Heart left ventricle (tissue), 13 donors: ENCODE results near the gene MED12.

Experiments
- POLR2A ChIP-seq, 2 donors: fragments of 450-650 bp; IDR thresholded peaks; one replicate each; pipeline ENCODE4 v1.6.1; 2017; ENCODE audit warnings: antibody characterized with exemption in 2 of 2, mild to moderate bottlenecking in 2 of 2, moderate library complexity in 2 of 2
- TF ChIP-seq, protein P1 (sequence below), 12 donors: fragments of 200-600 bp; sonication (generic) in 4 of 12; IDR thresholded peaks; one replicate each; pipeline versions ENCODE4 v1.5.0 to v1.8.0; 2018 to 2022; ENCODE audit warnings: antibody characterized with exemption in 12 of 12, mild to moderate bottlenecking in 5 of 12
- donor health status: ischemic (EF 13 %, LVEDD 7.1; RV severe dilation, severe dysfunction).
- donor health status: DM: no; HTN: yes; CAD: no.
- donor health status: DM: no; HTN: no; CAD: no.
- donor health status: ischemic (EF 25% LVEDD 6.9; RV normal size, moderate dysfunction).
- donor health status: ischemic (EF 25% LVEDD 5.7; RV mildly dilated, moderate dysfunction).
- donor health status: ischemic (EF 35%, LVEDD 5.7; RV mildly dilated, moderate dysfunction).
- donor health status: nonischemic (EF 11% LVEDD 7.7; RV severe dilation, severe dysfunction).
- donor health status: DM: yes; HTN: yes; CAD: no.
- donor health status: PGD.
- donor health status: ischemic (EF 29% LVEDD 5.4; RV normal size, mild dysfunction).
- donor health status: nonischemic (EF 23%, LVEDD 6.1; RV moderate dilation, normal function).

DNA sequence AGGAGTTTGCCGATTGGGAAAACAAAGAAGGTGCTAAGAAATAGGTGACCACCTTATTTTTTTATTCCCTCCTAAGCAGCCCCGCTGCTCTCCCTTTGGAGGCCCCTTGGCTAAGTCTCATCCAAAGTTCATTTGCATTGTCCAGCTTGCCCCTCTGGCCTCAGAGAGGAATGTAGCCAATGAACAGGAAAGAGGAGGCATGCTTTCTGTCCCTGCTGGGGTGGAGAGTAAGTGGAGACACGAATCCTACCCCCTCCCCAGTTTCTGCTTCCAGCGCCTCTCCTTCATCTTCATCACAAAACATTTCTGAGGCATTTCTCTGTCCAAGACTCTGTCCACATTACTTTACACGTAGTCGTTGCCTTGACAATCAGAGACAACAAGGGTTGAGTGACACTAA is 64.9 kb downstream of the MED12 start:
- TF ChIP-seq POLR2A (IDR thresholded peaks at IDR 0.05) = no peak
- TF ChIP-seq, protein P1, sequence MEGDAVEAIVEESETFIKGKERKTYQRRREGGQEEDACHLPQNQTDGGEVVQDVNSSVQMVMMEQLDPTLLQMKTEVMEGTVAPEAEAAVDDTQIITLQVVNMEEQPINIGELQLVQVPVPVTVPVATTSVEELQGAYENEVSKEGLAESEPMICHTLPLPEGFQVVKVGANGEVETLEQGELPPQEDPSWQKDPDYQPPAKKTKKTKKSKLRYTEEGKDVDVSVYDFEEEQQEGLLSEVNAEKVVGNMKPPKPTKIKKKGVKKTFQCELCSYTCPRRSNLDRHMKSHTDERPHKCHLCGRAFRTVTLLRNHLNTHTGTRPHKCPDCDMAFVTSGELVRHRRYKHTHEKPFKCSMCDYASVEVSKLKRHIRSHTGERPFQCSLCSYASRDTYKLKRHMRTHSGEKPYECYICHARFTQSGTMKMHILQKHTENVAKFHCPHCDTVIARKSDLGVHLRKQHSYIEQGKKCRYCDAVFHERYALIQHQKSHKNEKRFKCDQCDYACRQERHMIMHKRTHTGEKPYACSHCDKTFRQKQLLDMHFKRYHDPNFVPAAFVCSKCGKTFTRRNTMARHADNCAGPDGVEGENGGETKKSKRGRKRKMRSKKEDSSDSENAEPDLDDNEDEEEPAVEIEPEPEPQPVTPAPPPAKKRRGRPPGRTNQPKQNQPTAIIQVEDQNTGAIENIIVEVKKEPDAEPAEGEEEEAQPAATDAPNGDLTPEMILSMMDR (IDR thresholded peaks at IDR 0.05) = no peak
